Liver (tissue), 9 donors: Measurements from ENCODE around the gene TTLL5. TPM values are rescaled to one million over a fixed set of nuclear protein-coding genes. Genes with fewer than 3 reads are reported as not detected.

ENCODE experiments used
- DNase-seq: peaks from one replicate; pipeline ENCODE4 v3.0.0-alpha.2; 2017; ENCODE audit warnings: low spot score
- H3K27ac ChIP-seq, 2 donors: one replicate each; pipeline ENCODE4 v1.7.0; 2013; ENCODE audit warnings: inconsistent platforms in 2 of 2, low read length in 2 of 2, control low read depth in 1 of 2, low read depth in 1 of 2, mild to moderate bottlenecking in 1 of 2
- H3K27me3 ChIP-seq, 4 donors: one replicate each; pipeline versions ENCODE4 v1.6.1 to v1.7.0; 2013; ENCODE audit warnings: low read length in 3 of 4, inconsistent platforms in 1 of 4, mild to moderate bottlenecking in 1 of 4, moderate library complexity in 1 of 4; ENCODE audit not compliant: control insufficient read depth in 4 of 4, insufficient read depth in 4 of 4
- H3K36me3 ChIP-seq, 4 donors: one replicate each; pipeline versions ENCODE4 v1.6.1 to v1.7.0; 2013; ENCODE audit warnings: low read length in 3 of 4, mild to moderate bottlenecking in 3 of 4, low read depth in 1 of 4, moderate library complexity in 1 of 4; ENCODE audit not compliant: control insufficient read depth in 4 of 4, insufficient read depth in 3 of 4
- H3K4me1 ChIP-seq, 4 donors: one replicate each; pipeline versions ENCODE4 v1.6.1 to v1.7.0; 2013; ENCODE audit warnings: low read length in 3 of 4, mild to moderate bottlenecking in 3 of 4, moderate library complexity in 1 of 4; ENCODE audit not compliant: control insufficient read depth in 4 of 4, insufficient read depth in 4 of 4
- H3K4me3 ChIP-seq, 3 donors: one replicate each; pipeline versions ENCODE4 v1.6.1 to v1.7.0; 2013; ENCODE audit warnings: low read length in 3 of 3, control low read depth in 1 of 3, low read depth in 1 of 3, mild to moderate bottlenecking in 1 of 3
- H3K9ac ChIP-seq, 2 donors: one replicate each; pipeline ENCODE4 v1.7.0; 2013; ENCODE audit warnings: low read length in 2 of 2, mild to moderate bottlenecking in 2 of 2, moderate library complexity in 2 of 2, control low read depth in 1 of 2, low read depth in 1 of 2
- H3K9me3 ChIP-seq, 4 donors: one replicate each; pipeline versions ENCODE4 v1.6.1 to v1.7.0; 2013; ENCODE audit warnings: low read length in 3 of 4; ENCODE audit not compliant: control insufficient read depth in 4 of 4
- ATF3 ChIP-seq: IDR thresholded peaks from 2 replicates; pipeline ENCODE4 v1.6.1; 2016; ENCODE audit warnings: antibody characterized with exemption
- CTCF ChIP-seq: fragments of 150-350 bp; IDR thresholded peaks from 2 replicates; pipeline ENCODE4 v1.5.1; 2017; ENCODE audit warnings: improper control_type of control experiment, low read depth, low read length; ENCODE audit not compliant: missing input control
- EGR1 ChIP-seq, 2 donors: IDR thresholded peaks; 2 replicates each; pipeline ENCODE4 v1.6.1; 2016 to 2018; ENCODE audit warnings: antibody characterized with exemption in 2 of 2, low read depth in 2 of 2
- FOXA1 ChIP-seq: IDR thresholded peaks from 2 replicates; pipeline ENCODE4 v1.6.1; 2016; ENCODE audit warnings: antibody characterized with exemption
- FOXA2 ChIP-seq: IDR thresholded peaks from 2 replicates; pipeline ENCODE4 v1.6.1; 2016; ENCODE audit warnings: antibody characterized with exemption
- GABPA ChIP-seq, 2 donors: IDR thresholded peaks in 1 of 2; conservative IDR thresholded peaks in 1 of 2; 2 replicates each; pipeline ENCODE4 v1.6.1; 2016; ENCODE audit warnings: antibody characterized with exemption in 2 of 2, mild to moderate bottlenecking in 1 of 2, moderate library complexity in 1 of 2
- HNF4A ChIP-seq, 2 donors: conservative IDR thresholded peaks; 2 replicates each; pipeline ENCODE4 v1.6.1; 2016; ENCODE audit warnings: antibody characterized with exemption in 2 of 2, mild to moderate bottlenecking in 2 of 2
- HNF4G ChIP-seq: IDR thresholded peaks from 2 replicates; pipeline ENCODE4 v1.6.1; 2016; ENCODE audit warnings: antibody characterized with exemption
- JUND ChIP-seq, 2 donors: IDR thresholded peaks; 2 replicates each; pipeline ENCODE4 v1.6.1; 2016; ENCODE audit warnings: antibody characterized with exemption in 2 of 2
- NR2F2 ChIP-seq: IDR thresholded peaks from 2 replicates; pipeline ENCODE4 v1.6.1; 2016; ENCODE audit warnings: antibody characterized with exemption
- RAD21 ChIP-seq, 2 donors: IDR thresholded peaks; 2 replicates each; pipeline ENCODE4 v1.6.1; 2016; ENCODE audit warnings: antibody characterized with exemption in 2 of 2, mild to moderate bottlenecking in 2 of 2
- REST ChIP-seq: IDR thresholded peaks from 2 replicates; pipeline ENCODE4 v1.6.1; 2016; ENCODE audit warnings: antibody characterized with exemption, mild to moderate bottlenecking
- RXRA ChIP-seq, 2 donors: IDR thresholded peaks; 2 replicates each; pipeline ENCODE4 v1.6.1; 2017 to 2018; ENCODE audit warnings: antibody characterized with exemption in 2 of 2, mild to moderate bottlenecking in 1 of 2
- SP1 ChIP-seq: IDR thresholded peaks from 2 replicates; pipeline ENCODE4 v1.6.1; 2018; ENCODE audit warnings: antibody characterized with exemption, mild to moderate bottlenecking
- TAF1 ChIP-seq: conservative IDR thresholded peaks from 2 replicates; pipeline ENCODE4 v1.6.1; 2016; ENCODE audit warnings: antibody characterized with exemption, mild to moderate bottlenecking
- YY1 ChIP-seq: IDR thresholded peaks from 2 replicates; pipeline ENCODE4 v1.6.1; 2016; ENCODE audit warnings: antibody characterized with exemption, mild to moderate bottlenecking
- ZBTB33 ChIP-seq: IDR thresholded peaks from 2 replicates; pipeline ENCODE4 v1.6.1; 2016; ENCODE audit warnings: antibody characterized with exemption
- WGBS: extraction: QIAGEN DNeasy Blood & Tissue Kit; methylation state at CpG from one replicate; pipeline ENCODE4 v1.1.7; 2013; 5-methylcytosine and 5-hydroxymethylcytosine counted together
- polyA plus RNA-seq, 2 donors: library from polyadenylated mRNA; stranded (reverse) in 1 of 2; unstranded in 1 of 2; fragments of 200-250 nt in 1 of 2; fragments of >200 nt in 1 of 2; fragmentation: Nextera tagmentation in 1 of 2; extraction: Ambion mirVana in 1 of 2; gene quantifications; one replicate each; pipeline versions ENCODE4 v1.2.1 to v1.2.3, GENCODE V29; 2013 to 2015
- total RNA-seq, 2 donors: library from RNA; depleted of rRNA; stranded (reverse); fragments of >200 nt; gene quantifications; one replicate each; pipeline ENCODE4 v1.2.3, GENCODE V29; 2014
- donor health status: healthy.
- donor health status: healthy.
- donor health status: healthy.
- donor health status: healthy.
- donor health status: healthy.

The TTLL5 gene
- total and polyA plus RNA-seq, 4 donors: 4.3 to 14.2 (median 9.8) TPM

GRCh38 chr14:75906228-75906627 is 245.2 kb downstream of the TTLL5 start:
- Histone ChIP-seq H3K9me3 (no peaks in the 10 kb centered on the region), H3K27ac (no peak overlapping the region), H3K4me1 (no peaks in the 10 kb centered on the region), H3K4me3 (no peak overlapping the region), H3K9ac (no peak overlapping the region), H3K36me3 (peaks cover 0 to 2% (median 0%) of the 10 kb centered on the region in 4 donors), H3K27me3 (no peaks in the 10 kb centered on the region)
- WGBS: 78% methylated on average over 5 of the region's 5 CpGs
- TF ChIP-seq HNF4G (no peak), GABPA (IDR thresholded peaks at IDR 0.05 in 1 of 2, conservative IDR thresholded peaks at IDR 0.05 in 1 of 2) (no peak), REST (no peak), FOXA1 (no peak), EGR1 (IDR thresholded peaks at IDR 0.05; ENCODE audit: low read depth in 2 of 2) (no peak), NR2F2 (no peak), ZBTB33 (no peak)
- DNase-seq: no peak

GRCh38 chr14:75906680-75907280 is 245.7 kb downstream of the TTLL5 start:
- no peak overlapping the region for H3K4me3 ChIP-seq
- no peaks in the 10 kb centered on the region for H3K27me3 ChIP-seq
- WGBS: 49% methylated on average over 4 of the region's 4 CpGs
- H3K4me1 ChIP-seq: no peaks in the 10 kb centered on the region
- no peak overlapping the region for H3K27ac ChIP-seq
- no peak for TF ChIP-seq ZBTB33
- TF ChIP-seq JUND (IDR thresholded peaks at IDR 0.05): no peak
- no peak for TF ChIP-seq NR2F2
- TF ChIP-seq REST: no peak
- TF ChIP-seq ATF3: no peak
- no peak for TF ChIP-seq HNF4A (conservative IDR thresholded peaks at IDR 0.05)
- peak; percentile 82 to 86 for TF ChIP-seq RXRA (IDR thresholded peaks at IDR 0.05)
- TF ChIP-seq SP1: no peak
- TF ChIP-seq EGR1 (IDR thresholded peaks at IDR 0.05; ENCODE audit: low read depth in 2 of 2): no peak
- peak; percentile 84 to 85 for TF ChIP-seq RAD21 (IDR thresholded peaks at IDR 0.05)
- no peak for TF ChIP-seq HNF4G
- TF ChIP-seq FOXA1: no peak
- no peak for TF ChIP-seq GABPA (IDR thresholded peaks at IDR 0.05 in 1 of 2, conservative IDR thresholded peaks at IDR 0.05 in 1 of 2)
- no peak for TF ChIP-seq FOXA2
- no peak for TF ChIP-seq YY1
- TF ChIP-seq TAF1: no peak
- peak; percentile 81 for TF ChIP-seq CTCF
- DNase-seq: peak; percentile 73
- H3K36me3 ChIP-seq: peaks cover 0 to 2% (median 0%) of the 10 kb centered on the region in 4 donors
- no peaks in the 10 kb centered on the region for H3K9me3 ChIP-seq
- H3K9ac ChIP-seq: peak overlapping the region in 1 of 2 donors; percentile 21
